HEK293T (cell line): ENCODE results near the gene PLXDC1.

Source experiments
- BHLHE40 ChIP-seq: fragments of 450-650 bp; IDR thresholded peaks from 2 replicates; pipeline ENCODE4 v1.6.1; 2016; ENCODE audit warnings: mild to moderate bottlenecking, moderate library complexity, borderline replicate concordance
- CTBP1 ChIP-seq: fragments of 450-650 bp; IDR thresholded peaks from 2 replicates; pipeline ENCODE4 v1.6.1; 2016; ENCODE audit warnings: borderline replicate concordance
- FOXA1 ChIP-seq: fragments of 450-650 bp; IDR thresholded peaks from 2 replicates; pipeline ENCODE4 v1.6.1; 2016; ENCODE audit warnings: mild to moderate bottlenecking
- FOXM1 ChIP-seq: fragments of 450-650 bp; IDR thresholded peaks from 2 replicates; pipeline ENCODE4 v1.6.1; 2017; ENCODE audit warnings: mild to moderate bottlenecking, borderline replicate concordance
- L3MBTL2 ChIP-seq: fragments of 450-650 bp; conservative IDR thresholded peaks from 2 replicates; pipeline ENCODE4 v1.6.1; 2016; ENCODE audit warnings: mild to moderate bottlenecking
- LEF1 ChIP-seq: fragments of 450-650 bp; IDR thresholded peaks from 2 replicates; pipeline ENCODE4 v1.6.1; 2017; ENCODE audit warnings: mild to moderate bottlenecking, borderline replicate concordance
- PKNOX1 ChIP-seq: fragments of 450-650 bp; IDR thresholded peaks from 2 replicates; pipeline ENCODE4 v1.6.1; 2016
- SP1 ChIP-seq: fragments of 450-650 bp; IDR thresholded peaks from 2 replicates; pipeline ENCODE4 v1.6.1; 2017
- TARDBP ChIP-seq: fragments of 450-650 bp; IDR thresholded peaks from 2 replicates; pipeline ENCODE4 v1.6.1; 2016
- ZNF384 ChIP-seq: fragments of 450-650 bp; IDR thresholded peaks from 2 replicates; pipeline ENCODE4 v1.6.1; 2016

- TF ChIP-seq CTBP1 (no peak), SP1 (no peak), ZNF384 (no peak), BHLHE40 (no peak), FOXM1 (no peak), L3MBTL2 (no peak), TARDBP (no peak), LEF1 (no peak), FOXA1 (no peak), PKNOX1 (no peak)
Observed at GRCh38 chr17:39090400-39090799, 61.0 kb downstream of the PLXDC1 start.
